Right lobe of liver (tissue), 4 donors: ENCODE data around the gene RNU2-63P.
"Not testable (repeated sequence)": the region's sequence is repeated elsewhere in the genome, so short reads cannot be mapped to it uniquely, and the experiment has no call there.

Experiments
- POLR2A ChIP-seq: fragments of 450-650 bp; IDR thresholded peaks from one replicate; pipeline ENCODE4 v1.6.1; 2017; ENCODE audit warnings: antibody characterized with exemption, mild to moderate bottlenecking
- TF ChIP-seq, protein P1 (sequence below), 4 donors: fragments of 200-600 bp in 3 of 4; fragments of 450-650 bp in 1 of 4; IDR thresholded peaks; one replicate each; pipeline versions ENCODE4 v1.5.1 to v1.8.0; 2016 to 2022; ENCODE audit warnings: antibody characterized with exemption in 4 of 4, mild to moderate bottlenecking in 2 of 4
- donor health status: DM: no; HTN: no; CAD: no.
- donor health status: DM: no; HTN: no; CAD: no.
- donor health status: DM: no; HTN: yes; CAD: no.

DNA sequence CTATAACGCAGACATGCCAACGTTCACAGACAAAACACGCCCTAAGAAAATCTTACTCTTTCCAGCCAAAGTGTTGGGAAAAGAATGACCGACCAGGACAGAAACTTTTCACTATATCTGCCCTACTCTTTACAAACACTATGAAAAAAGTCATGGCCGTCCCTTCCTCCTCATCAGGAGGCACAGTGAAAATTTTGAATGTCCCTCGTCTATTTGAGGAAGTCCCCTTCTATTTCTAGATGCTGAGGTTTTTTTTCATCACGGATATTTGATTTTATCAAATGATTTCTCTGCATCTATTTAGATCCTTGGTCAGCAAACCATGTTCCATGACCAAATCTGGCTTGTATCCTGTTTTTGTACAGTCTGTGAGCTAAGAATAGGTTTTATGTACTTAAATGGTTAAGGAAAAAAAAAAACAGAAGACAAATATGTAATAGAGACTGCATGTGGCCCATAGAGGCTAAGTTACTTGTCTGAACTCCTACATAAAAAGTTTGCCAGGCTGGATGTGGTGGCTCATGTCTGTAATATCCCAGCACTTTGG lies 22.0 kb downstream of the RNU2-63P start:
- TF ChIP-seq, protein P1, sequence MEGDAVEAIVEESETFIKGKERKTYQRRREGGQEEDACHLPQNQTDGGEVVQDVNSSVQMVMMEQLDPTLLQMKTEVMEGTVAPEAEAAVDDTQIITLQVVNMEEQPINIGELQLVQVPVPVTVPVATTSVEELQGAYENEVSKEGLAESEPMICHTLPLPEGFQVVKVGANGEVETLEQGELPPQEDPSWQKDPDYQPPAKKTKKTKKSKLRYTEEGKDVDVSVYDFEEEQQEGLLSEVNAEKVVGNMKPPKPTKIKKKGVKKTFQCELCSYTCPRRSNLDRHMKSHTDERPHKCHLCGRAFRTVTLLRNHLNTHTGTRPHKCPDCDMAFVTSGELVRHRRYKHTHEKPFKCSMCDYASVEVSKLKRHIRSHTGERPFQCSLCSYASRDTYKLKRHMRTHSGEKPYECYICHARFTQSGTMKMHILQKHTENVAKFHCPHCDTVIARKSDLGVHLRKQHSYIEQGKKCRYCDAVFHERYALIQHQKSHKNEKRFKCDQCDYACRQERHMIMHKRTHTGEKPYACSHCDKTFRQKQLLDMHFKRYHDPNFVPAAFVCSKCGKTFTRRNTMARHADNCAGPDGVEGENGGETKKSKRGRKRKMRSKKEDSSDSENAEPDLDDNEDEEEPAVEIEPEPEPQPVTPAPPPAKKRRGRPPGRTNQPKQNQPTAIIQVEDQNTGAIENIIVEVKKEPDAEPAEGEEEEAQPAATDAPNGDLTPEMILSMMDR (IDR thresholded peaks at IDR 0.05) = not testable (repeated sequence)
- not testable (repeated sequence) for TF ChIP-seq POLR2A
